ENCODE data around the gene CTBP2.
"Not testable (repeated sequence)": the region's sequence is repeated elsewhere in the genome, so short reads cannot be mapped to it uniquely, and the experiment has no call there.

Gene CTBP2

GRCh38 chr10:124990671-124991625, 169.4 kb downstream of the CTBP2 start:
- no peak for DNase-seq

- DNase-seq, result no peak
Observed at GRCh38 chr10:124989526-124989925, 170.8 kb downstream of the CTBP2 start.

- DNase-seq, result not testable (repeated sequence)
Observed at GRCh38 chr10:124988753-124989152, 171.6 kb downstream of the CTBP2 start.

GRCh38 chr10:124987788-124988187, 172.6 kb downstream of the CTBP2 start:
- no peak for DNase-seq

GRCh38 chr10:124985162-124985561, 175.2 kb downstream of the CTBP2 start:
- DNase-seq, result no peak

- no peak for DNase-seq
Observed at GRCh38 chr10:124984376-124984775, 176.0 kb downstream of the CTBP2 start.

- DNase-seq, result no peak
Observed at GRCh38 chr10:124983321-124983720, 177.0 kb downstream of the CTBP2 start.

GRCh38 chr10:124978376-124978725, 182.0 kb downstream of the CTBP2 start:
- DNase-seq, result no peak

- DNase-seq, result no peak
Observed at GRCh38 chr10:124977648-124978375, 182.6 kb downstream of the CTBP2 start.

- no peak for DNase-seq
Observed at GRCh38 chr10:124977161-124977560, 183.2 kb downstream of the CTBP2 start.

GRCh38 chr10:124975977-124976514, 184.3 kb downstream of the CTBP2 start:
- peak; percentile 11 for DNase-seq

- DNase-seq, result no peak
Observed at GRCh38 chr10:124974131-124974530, 186.2 kb downstream of the CTBP2 start.

GRCh38 chr10:124972637-124973036, 187.7 kb downstream of the CTBP2 start:
- DNase-seq, result no peak

- DNase-seq, result no peak
Observed at GRCh38 chr10:124971276-124971675, 189.1 kb downstream of the CTBP2 start.

GRCh38 chr10:124967255-124967654, 193.1 kb downstream of the CTBP2 start:
- DNase-seq, result no peak

- DNase-seq, result no peak
Observed at GRCh38 chr10:124966008-124966407, 194.4 kb downstream of the CTBP2 start.

GRCh38 chr10:124963866-124964720, 196.3 kb downstream of the CTBP2 start:
- no peak for DNase-seq

GRCh38 chr10:124962421-124962820, 197.9 kb downstream of the CTBP2 start:
- DNase-seq, result no peak

GRCh38 chr10:124961248-124961570, 199.2 kb downstream of the CTBP2 start:
- no peak for DNase-seq

GRCh38 chr10:124959564-124959963, 200.8 kb downstream of the CTBP2 start:
- DNase-seq, result no peak

- DNase-seq, result no peak
Observed at GRCh38 chr10:124957404-124957947, 202.9 kb downstream of the CTBP2 start.

GRCh38 chr10:124956764-124957163, 203.6 kb downstream of the CTBP2 start:
- DNase-seq, result no peak

GRCh38 chr10:124955868-124956267, 204.5 kb downstream of the CTBP2 start:
- DNase-seq, result no peak

All from CD4-positive, alpha-beta T cell treated with Interleukin-10 for 1 hour (primary cell).